HG03039 (cell line): ENCODE data around the gene GAPVD1.
"Not testable (repeated sequence)": the region's sequence is repeated elsewhere in the genome, so short reads cannot be mapped to it uniquely, and the experiment has no call there.

ENCODE experiments used
- ATAC-seq: cut with Tn5 transposase; IDR thresholded peaks from one replicate; pipeline ENCODE4 v1.9.1; 2021; ENCODE audit warnings: mild to moderate bottlenecking, moderate library complexity; ENCODE audit not compliant: unreplicated experiment

Gene GAPVD1

DNA sequence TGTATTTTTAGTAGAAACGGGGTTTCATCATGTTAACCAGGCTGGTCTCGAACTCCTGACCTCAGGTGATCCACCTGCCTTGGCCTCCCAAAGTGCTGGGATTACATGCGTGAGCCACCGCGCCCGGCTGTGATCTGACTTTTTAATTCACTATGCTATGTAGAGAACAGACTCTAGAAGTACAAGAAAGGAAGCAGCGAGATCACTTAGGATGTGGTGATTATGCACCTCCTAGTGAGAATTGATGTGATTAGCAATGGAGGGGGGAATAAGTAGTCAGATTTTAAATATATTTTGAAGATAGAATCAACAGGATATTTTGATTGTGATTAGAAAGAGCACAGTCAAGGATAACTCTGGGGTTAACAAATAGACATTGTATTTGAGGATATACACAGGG is 36.3 kb downstream of the GAPVD1 start:
- no peak for ATAC-seq

GRCh38 chr9:125302241-125302640 is 40.6 kb downstream of the GAPVD1 start:
- ATAC-seq = no peak

DNA sequence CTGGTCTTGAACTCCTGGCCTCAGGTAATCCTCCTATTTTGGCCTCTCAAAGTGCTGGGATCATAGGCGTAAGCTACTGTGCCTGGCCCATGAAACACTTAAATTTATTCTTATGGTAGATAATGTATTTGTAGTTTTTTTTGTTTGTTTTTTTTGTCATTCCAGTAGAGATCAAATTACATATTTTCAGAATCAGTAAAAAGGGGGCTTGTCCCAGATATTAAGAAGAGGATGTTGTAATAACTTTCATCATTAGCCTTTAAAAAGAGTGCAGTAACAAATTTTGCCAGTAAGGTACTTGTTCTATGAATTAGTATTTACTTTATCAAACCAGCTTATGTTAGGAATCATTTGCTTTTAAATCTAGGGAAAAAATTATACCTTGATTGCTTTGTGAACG is 42.6 kb downstream of the GAPVD1 start:
- ATAC-seq = no peak

DNA sequence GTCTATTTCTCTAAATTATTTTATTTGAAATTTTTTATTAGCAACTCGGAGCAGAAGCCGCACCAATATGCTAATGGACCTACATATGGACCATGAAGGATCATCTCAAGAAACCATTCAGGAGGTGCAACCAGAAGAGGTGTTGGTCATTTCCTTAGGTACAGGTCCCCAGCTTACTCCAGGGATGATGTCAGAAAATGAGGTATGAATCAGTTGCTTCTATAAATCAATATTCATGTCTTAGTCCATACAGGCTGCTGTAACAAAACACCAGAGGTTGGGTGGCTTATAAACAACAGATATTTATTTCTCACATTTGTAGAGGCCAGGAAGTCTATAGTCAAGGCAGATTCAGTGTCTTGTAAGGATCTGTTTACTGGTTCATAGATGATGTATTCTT is 50.8 kb downstream of the GAPVD1 start:
- ATAC-seq = no peak

- not testable (repeated sequence) for ATAC-seq
These were observed 54.7 kb downstream of the GAPVD1 start for GRCh38 chr9:125316359-125316758.

GRCh38 chr9:125317704-125318103 is 56.1 kb downstream of the GAPVD1 start:
- ATAC-seq = no peak

DNA sequence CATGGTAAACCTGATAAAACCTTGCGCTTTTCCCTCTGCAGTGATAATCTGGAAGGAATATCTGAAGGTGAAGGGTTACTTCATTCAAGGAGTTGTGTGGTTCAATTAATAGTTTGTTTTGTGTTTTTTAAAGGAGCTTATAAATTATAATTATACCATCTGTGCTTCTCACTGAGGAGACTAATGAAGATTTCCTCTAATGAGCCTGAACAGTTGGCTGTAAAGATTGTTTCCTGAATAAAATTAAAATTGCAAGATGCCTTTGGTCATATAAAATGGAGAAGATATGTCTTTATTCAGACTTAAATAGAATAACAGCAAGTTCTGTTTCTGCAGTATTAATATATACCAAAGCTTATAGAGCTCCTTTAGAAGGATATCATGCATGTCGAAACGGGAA is 59.9 kb downstream of the GAPVD1 start:
- no peak for ATAC-seq

DNA sequence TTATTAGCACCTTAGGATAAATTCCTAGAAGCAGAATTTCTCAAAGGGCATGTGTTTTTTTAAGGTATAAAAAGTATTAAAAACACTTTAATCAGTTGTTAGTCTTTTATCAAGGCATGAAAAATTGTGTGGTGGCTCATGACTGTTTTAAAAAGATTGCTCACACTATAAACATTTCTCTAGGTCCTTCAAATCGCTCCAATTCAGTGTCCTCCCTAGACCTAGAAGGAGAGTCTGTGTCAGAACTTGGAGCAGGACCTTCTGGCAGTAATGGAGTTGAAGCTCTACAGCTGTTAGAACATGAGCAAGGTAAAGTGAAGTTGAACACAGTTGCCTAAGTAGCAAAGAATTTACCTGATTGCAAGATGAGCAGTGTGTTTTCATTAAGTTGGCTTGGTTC is 62.0 kb downstream of the GAPVD1 start:
- ATAC-seq = no peak

DNA sequence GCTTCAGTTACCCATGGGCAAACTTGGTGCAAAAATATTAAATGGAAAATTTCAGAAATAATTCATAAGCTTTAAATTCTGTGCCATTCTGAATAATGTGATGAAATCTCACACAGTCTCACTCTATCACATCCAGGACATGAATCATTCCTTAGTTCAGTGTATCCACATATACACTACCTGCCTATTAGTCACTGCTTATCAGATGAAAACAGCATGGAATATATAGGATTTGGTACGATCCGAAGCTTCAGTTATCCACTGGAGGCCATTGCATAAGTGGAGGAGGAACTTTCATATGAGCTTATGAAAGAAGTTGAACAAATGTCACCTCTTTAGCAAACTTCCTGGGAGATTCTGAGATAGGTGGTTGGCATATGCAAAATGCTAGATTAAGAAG is 64.2 kb downstream of the GAPVD1 start:
- ATAC-seq = no peak

- no peak for ATAC-seq
These were observed 68.4 kb downstream of the GAPVD1 start for GRCh38 chr9:125329978-125330377.

- no peak for ATAC-seq
These were observed 69.0 kb downstream of the GAPVD1 start for GRCh38 chr9:125330587-125330986.

DNA sequence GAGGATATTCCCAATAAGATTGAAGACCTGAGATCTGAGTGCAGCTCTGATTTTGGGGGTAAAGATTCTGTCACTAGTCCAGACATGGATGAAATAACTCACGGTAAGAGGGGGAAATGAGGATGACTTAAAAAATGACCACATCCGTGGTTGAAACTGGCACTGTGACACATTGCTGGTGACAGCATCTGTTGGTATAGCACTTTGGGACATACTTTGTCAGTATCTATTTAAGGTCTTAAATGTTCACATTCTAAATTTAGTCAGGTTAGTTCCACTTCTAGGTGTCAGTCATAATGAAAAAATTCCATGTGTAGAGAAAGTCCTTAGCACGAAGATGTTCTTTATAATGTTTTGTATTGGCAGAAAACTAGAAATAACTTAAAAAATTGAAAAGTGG is 70.9 kb downstream of the GAPVD1 start:
- ATAC-seq = no peak

DNA sequence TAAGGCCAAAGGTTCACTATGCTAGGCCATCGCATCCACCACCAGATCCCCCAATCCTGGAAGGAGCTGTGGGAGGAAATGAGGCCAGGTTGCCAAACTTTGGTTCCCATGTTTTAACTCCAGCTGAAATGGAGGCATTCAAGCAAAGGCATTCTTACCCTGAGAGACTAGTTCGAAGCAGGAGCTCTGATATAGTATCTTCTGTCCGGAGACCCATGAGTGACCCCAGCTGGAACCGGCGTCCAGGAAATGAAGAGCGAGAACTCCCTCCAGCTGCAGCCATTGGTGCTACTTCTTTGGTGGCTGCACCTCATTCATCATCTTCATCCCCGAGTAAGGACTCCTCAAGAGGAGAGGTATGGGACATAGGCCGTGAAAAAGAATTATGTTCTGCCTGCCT is 75.6 kb downstream of the GAPVD1 start:
- ATAC-seq = no peak

GRCh38 chr9:125338929-125339328 is 77.3 kb downstream of the GAPVD1 start:
- ATAC-seq = no peak

DNA sequence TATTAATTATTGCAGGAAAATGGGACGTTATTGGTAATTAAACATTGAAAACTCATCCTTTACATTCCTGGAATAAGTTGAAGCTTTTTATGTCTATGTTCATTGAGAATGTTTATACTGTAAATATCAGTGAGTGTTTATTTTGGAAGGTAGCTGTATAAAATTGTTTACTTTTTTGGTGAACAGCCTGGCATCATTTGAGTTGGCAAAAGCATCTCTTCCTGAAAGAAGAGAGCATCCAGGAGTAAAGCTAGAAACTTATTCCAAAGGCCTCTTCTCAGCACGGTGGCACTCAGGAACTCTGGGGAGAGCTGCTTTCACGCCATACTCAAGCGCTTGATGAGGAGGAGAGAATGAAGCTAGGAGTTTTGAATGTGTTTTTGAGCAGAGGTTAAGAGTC is 79.9 kb downstream of the GAPVD1 start:
- no peak for ATAC-seq

- ATAC-seq = no peak
These were observed 82.1 kb downstream of the GAPVD1 start for GRCh38 chr9:125343518-125344275.

GRCh38 chr9:125346080-125346732 is 84.6 kb downstream of the GAPVD1 start:
- no peak for ATAC-seq

GRCh38 chr9:125355601-125356000 is 94.0 kb downstream of the GAPVD1 start:
- no peak for ATAC-seq

- ATAC-seq = no peak
These were observed 94.4 kb downstream of the GAPVD1 start for GRCh38 chr9:125356032-125356431.

GRCh38 chr9:125359011-125359410 is 97.4 kb downstream of the GAPVD1 start:
- no peak for ATAC-seq

DNA sequence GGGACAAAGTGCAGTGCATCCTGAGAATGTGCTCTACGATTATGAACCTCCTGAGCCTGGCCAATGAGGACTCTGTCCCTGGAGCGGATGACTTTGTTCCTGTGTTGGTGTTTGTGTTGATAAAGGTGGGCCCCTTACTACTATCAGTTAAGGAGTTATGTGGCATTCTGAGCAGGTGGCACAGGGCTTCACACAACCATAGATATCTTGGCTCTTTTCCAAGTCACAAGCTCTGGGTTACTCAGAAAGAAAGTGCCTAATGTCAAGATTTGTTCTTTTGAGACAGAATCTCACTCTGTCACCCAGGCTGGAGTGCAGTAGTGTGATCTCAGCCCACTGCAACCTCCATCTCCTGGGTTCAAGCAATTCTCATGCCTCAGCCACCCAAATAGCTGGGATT is 99.0 kb downstream of the GAPVD1 start:
- no peak for ATAC-seq

GRCh38 chr9:125361837-125362531 is 100.4 kb downstream of the GAPVD1 start:
- ATAC-seq = no peak
